ENCODE measurements around the gene ADNP.

ADNP gene

DNA sequence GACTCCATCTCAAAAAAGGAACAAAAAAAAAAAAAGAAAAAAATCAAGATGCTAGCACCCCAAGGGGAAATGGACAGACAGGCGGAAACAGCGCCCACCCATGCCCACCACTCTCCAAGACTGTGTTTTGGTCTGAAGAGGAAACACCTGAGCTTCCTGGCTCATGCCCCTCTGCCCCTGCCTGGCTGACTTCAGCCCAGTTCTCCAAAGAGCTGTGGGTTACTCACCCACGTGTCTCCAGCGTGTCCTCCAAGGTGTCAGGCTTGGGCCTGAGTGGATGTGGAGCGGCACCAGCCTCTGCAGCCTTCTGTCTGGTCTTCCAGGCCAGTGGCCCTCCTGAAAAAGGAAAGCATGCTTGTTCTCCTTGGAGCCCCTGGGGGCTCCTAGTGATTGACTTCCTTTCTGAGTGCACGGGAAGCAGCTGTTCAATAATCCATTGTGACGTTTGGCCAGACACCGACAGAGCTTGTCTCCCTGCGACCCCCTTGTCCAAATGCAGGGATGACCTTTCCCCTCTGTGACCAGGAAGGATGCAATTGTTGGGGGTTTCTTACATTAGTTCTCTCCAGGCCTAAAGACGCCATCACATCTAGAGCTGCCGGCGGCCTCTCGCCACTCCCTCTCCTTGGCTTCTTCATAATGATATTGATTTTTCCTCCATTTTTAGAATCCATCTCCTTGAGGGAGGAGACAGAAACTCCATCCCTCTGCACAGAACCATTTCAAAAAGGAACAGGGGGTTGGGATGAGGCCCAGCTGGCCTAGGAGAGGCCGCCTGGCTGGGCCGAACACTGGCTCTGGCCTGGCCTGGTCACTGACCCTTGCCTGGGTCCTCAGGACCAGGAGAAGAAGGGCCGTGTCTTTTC is 58.4 kb downstream of the ADNP start:
- no peak for TF ChIP-seq CEBPB (IDR thresholded peaks at IDR 0.05)
- no peak for TF ChIP-seq NFIC (IDR thresholded peaks at IDR 0.05)
- no peak for TF ChIP-seq RAD21 (IDR thresholded peaks at IDR 0.05; ENCODE audit: low read depth)
- TF ChIP-seq TAF1 (IDR thresholded peaks at IDR 0.05; ENCODE audit: low read depth) = no peak
- TF ChIP-seq, protein P1, sequence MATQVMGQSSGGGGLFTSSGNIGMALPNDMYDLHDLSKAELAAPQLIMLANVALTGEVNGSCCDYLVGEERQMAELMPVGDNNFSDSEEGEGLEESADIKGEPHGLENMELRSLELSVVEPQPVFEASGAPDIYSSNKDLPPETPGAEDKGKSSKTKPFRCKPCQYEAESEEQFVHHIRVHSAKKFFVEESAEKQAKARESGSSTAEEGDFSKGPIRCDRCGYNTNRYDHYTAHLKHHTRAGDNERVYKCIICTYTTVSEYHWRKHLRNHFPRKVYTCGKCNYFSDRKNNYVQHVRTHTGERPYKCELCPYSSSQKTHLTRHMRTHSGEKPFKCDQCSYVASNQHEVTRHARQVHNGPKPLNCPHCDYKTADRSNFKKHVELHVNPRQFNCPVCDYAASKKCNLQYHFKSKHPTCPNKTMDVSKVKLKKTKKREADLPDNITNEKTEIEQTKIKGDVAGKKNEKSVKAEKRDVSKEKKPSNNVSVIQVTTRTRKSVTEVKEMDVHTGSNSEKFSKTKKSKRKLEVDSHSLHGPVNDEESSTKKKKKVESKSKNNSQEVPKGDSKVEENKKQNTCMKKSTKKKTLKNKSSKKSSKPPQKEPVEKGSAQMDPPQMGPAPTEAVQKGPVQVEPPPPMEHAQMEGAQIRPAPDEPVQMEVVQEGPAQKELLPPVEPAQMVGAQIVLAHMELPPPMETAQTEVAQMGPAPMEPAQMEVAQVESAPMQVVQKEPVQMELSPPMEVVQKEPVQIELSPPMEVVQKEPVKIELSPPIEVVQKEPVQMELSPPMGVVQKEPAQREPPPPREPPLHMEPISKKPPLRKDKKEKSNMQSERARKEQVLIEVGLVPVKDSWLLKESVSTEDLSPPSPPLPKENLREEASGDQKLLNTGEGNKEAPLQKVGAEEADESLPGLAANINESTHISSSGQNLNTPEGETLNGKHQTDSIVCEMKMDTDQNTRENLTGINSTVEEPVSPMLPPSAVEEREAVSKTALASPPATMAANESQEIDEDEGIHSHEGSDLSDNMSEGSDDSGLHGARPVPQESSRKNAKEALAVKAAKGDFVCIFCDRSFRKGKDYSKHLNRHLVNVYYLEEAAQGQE (IDR thresholded peaks at IDR 0.05; ENCODE audit: low read depth) = no peak
- TF ChIP-seq, protein P2, sequence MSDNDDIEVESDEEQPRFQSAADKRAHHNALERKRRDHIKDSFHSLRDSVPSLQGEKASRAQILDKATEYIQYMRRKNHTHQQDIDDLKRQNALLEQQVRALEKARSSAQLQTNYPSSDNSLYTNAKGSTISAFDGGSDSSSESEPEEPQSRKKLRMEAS (IDR thresholded peaks at IDR 0.05) = no peak
- no peak for TF ChIP-seq EGR1 (IDR thresholded peaks at IDR 0.05)
- TF ChIP-seq, protein P3, sequence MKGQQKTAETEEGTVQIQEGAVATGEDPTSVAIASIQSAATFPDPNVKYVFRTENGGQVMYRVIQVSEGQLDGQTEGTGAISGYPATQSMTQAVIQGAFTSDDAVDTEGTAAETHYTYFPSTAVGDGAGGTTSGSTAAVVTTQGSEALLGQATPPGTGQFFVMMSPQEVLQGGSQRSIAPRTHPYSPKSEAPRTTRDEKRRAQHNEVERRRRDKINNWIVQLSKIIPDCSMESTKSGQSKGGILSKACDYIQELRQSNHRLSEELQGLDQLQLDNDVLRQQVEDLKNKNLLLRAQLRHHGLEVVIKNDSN (IDR thresholded peaks at IDR 0.05) = no peak
- TF ChIP-seq EP300 (IDR thresholded peaks at IDR 0.05; ENCODE audit: borderline replicate concordance) = no peak
- TF ChIP-seq TEAD4 (IDR thresholded peaks at IDR 0.05) = no peak
- no peak for TF ChIP-seq CREB1 (IDR thresholded peaks at IDR 0.05; ENCODE audit: low read depth)
- no peak for TF ChIP-seq TCF12 (IDR thresholded peaks at IDR 0.05; ENCODE audit: low read depth)
- no peak for TF ChIP-seq ZBTB7A (IDR thresholded peaks at IDR 0.05; ENCODE audit: low read depth)
- TF ChIP-seq YY1 (IDR thresholded peaks at IDR 0.05; ENCODE audit: low read depth) = no peak
- TF ChIP-seq FOXM1 (IDR thresholded peaks at IDR 0.05; ENCODE audit: borderline replicate concordance, low read depth) = no peak

DNA sequence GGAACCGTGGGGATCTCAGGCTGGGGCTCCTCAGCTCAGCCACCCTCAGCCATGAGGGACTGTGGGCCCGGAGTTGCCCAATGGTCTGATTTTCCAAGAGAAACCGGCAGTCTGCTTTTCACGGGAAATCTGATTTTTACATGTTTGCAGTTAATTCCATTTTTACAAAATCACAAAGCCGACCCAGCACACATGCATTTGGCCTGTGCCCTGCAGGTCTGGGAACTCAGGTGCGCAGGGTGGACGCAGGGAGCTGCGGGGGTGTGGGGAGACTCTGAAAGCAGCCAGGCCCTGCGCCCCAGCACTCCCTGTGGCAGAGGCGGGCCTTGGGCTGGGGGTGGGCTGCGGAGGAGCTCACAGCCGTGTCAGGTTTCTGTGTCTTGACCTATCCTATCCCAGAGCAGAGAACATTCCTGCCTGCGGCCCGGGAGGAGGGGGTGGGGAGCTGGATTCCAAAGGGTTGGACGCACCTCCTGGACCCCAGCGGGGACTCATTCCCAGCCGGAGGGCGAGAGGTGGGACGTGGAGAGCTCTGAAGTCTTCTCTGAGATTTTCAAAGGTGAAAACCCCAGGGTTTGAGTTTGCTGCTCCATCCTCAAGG is 60.6 kb downstream of the ADNP start:
- TF ChIP-seq EP300 (IDR thresholded peaks at IDR 0.05; ENCODE audit: borderline replicate concordance) = no peak
- TF ChIP-seq YY1 (IDR thresholded peaks at IDR 0.05; ENCODE audit: low read depth) = no peak
- no peak for TF ChIP-seq CREB1 (IDR thresholded peaks at IDR 0.05; ENCODE audit: low read depth)
- 0 out of 2 replicates have a peak, but pooled peaks have one; percentile 28 for TF ChIP-seq ZBTB7A (IDR thresholded peaks at IDR 0.05; ENCODE audit: low read depth)
- 0 out of 2 replicates have a peak, but pooled peaks have one; percentile 21 for TF ChIP-seq NFIC (IDR thresholded peaks at IDR 0.05)
- TF ChIP-seq, protein P2 (IDR thresholded peaks at IDR 0.05) = 0 out of 2 replicates have a peak, but pooled peaks have one; percentile 16
- no peak for TF ChIP-seq CEBPB (IDR thresholded peaks at IDR 0.05)
- TF ChIP-seq TEAD4 (IDR thresholded peaks at IDR 0.05) = peak; percentile 65
- no peak for TF ChIP-seq TCF12 (IDR thresholded peaks at IDR 0.05; ENCODE audit: low read depth)
- peak; percentile 72 for TF ChIP-seq EGR1 (IDR thresholded peaks at IDR 0.05)

DNA sequence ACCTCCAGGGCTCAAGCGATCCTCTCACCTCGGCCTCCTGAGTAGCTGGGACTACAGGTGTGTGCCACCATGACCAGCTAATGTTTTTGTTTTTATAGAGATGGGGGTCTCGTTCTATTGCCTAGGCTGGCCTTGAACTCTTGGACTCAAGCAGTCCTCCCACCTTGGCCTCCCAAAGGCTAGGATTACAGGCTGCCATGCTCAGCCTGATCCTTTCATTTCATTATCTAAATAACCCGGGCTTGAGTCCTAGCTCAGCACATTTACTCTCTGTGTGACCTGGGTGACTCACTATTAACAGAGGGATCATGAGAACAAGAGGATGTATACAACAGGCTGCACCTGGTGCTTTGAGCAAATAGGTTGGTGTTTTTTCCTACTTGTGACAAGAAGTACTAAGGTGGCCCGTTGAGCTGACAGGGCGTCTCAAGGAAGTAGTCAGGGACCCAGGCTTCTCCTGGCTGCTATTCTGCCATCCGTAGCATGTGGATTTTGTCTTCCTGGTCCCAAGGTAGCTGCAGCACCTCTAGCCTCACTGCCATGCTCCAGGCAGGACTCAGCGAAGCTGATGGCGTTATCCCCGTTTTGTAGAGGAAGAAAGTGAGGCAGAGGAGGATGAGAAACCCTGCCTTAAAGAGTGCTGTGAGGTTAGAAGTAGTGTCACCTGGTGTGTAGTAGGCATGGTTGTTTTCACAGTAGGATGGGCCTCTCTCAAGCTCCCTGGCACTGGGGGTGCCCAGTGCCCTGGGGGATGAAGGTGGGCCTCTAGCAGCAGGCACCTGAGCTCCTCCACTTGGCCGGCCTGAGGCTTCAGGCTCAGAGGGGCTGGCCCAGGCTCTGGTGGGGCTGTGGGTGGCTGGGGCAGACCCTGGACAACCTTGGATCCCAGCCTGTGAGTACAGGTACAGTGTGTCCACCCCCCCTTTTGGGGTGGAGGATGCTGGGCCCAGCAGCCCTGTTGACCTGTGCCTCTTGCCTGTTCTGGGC is 62.4 kb downstream of the ADNP start:
- no peak for TF ChIP-seq EP300 (IDR thresholded peaks at IDR 0.05; ENCODE audit: borderline replicate concordance)

DNA sequence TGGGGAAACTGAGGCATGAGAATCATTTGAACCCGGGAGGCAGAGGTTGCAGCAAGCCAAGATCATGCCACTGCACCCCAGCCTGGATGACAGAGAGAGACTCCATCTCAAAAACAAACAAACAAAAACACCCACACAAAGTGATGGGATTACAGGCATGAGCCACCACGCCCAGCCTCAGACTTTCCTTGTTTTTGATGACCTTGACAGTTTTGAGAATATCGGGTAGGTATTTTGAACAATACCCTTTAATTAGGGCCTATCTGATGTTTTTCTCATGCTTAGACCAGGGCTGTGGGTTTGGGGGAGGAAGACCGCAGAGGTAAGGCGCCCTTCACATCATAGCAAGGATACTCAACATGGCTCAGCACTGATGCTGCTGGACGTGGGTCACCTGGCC is 63.4 kb downstream of the ADNP start:
- TF ChIP-seq, protein P1 (IDR thresholded peaks at IDR 0.05; ENCODE audit: low read depth) = no peak
- TF ChIP-seq CEBPB (IDR thresholded peaks at IDR 0.05) (no peak), RAD21 (IDR thresholded peaks at IDR 0.05; ENCODE audit: low read depth) (no peak), YY1 (IDR thresholded peaks at IDR 0.05; ENCODE audit: low read depth) (no peak), TCF12 (IDR thresholded peaks at IDR 0.05; ENCODE audit: low read depth) (no peak), EP300 (IDR thresholded peaks at IDR 0.05; ENCODE audit: borderline replicate concordance) (no peak), TEAD4 (IDR thresholded peaks at IDR 0.05) (no peak), ZBTB7A (IDR thresholded peaks at IDR 0.05; ENCODE audit: low read depth) (no peak), NFIC (IDR thresholded peaks at IDR 0.05) (no peak)
- TF ChIP-seq, protein P2 (IDR thresholded peaks at IDR 0.05) = no peak
- TF ChIP-seq, protein P3 (IDR thresholded peaks at IDR 0.05) = no peak

All from Ishikawa (cell line).